Measurements from ENCODE around the gene USP2. TPM values are rescaled to one million over a fixed set of nuclear protein-coding genes. Genes with fewer than 3 reads are reported as not detected.

The USP2 gene
- total RNA-seq, 1 experiment from 2014 or later: 5.7 TPM

- Histone ChIP-seq H3K79me1 (ENCODE audit: insufficient read depth, low read depth, low read length, poor library complexity, severe bottlenecking) (no peaks in the 10 kb centered on the region), H4K91ac (ENCODE audit: insufficient read length, low read depth, low read length) (no peak overlapping the region), H3K23ac (ENCODE audit: insufficient read length, low read depth, low read length) (no peak overlapping the region), H4K8ac (replicated peaks; ENCODE audit: insufficient read length, low read depth, low read length) (no peak overlapping the region), H4K5ac (ENCODE audit: insufficient read length, low read depth, low read length) (no peak overlapping the region), H3K18ac (ENCODE audit: insufficient read length, low read depth, low read length) (no peak overlapping the region), H2AFZ (ENCODE audit: low read length) (no peak overlapping the region), H3K27ac (ENCODE audit: insufficient read length, low read depth, low read length) (no peak overlapping the region), H3K23me2 (ENCODE audit: insufficient read length, low read depth, low read length, poor library complexity, severe bottlenecking) (peaks cover 34% of the 10 kb centered on the region), H3K9me3 (ENCODE audit: control insufficient read depth, low read depth, low read length) (no peaks in the 10 kb centered on the region), H3K14ac (ENCODE audit: insufficient read depth, low read length) (no peak overlapping the region), H3K4ac (ENCODE audit: low read depth, low read length) (no peak overlapping the region), H3K79me2 (ENCODE audit: insufficient read depth, low read length) (no peaks in the 10 kb centered on the region), H3K9ac (ENCODE audit: extremely low read depth, insufficient read length, low read length) (no peak overlapping the region), H2BK5ac (ENCODE audit: insufficient read length, low read length) (no peak overlapping the region), H3K4me2 (ENCODE audit: insufficient read depth, insufficient read length, low read length) (no peak overlapping the region), H3K4me1 (ENCODE audit: insufficient read depth, low read length) (peaks cover 15% of the 10 kb centered on the region; the same call in 1 of the 2 replicates), H3T11ph (ENCODE audit: low read length) (no peak overlapping the region), H2BK15ac (ENCODE audit: low read depth, low read length) (no peak overlapping the region), H4K20me1 (ENCODE audit: control insufficient read depth, insufficient read depth, insufficient read length) (no peaks in the 10 kb centered on the region), H2BK120ac (ENCODE audit: low read depth, low read length, poor library complexity, severe bottlenecking) (no peak overlapping the region), H2BK12ac (ENCODE audit: insufficient read length, low read depth, low read length) (no peak overlapping the region), H3K56ac (ENCODE audit: insufficient read length, low read depth, low read length) (no peak overlapping the region), H2BK20ac (ENCODE audit: low read depth, low read length, poor library complexity, severe bottlenecking) (no peak overlapping the region), H3K27me3 (ENCODE audit: insufficient read depth, low read length) (peaks cover 9% of the 10 kb centered on the region; the same call in 1 of the 2 replicates), H2AK5ac (ENCODE audit: insufficient read length, low read length) (no peak overlapping the region)
- H3K36me3 Mint-ChIP-seq (ENCODE audit: insufficient read depth in 1 of 3, low read depth in 3 of 3): no peaks in the 10 kb centered on the region
- peak overlapping the region in 1 of 3 experiments; percentile 81; a peak in 1 of 7 replicates for H3K27ac Mint-ChIP-seq
- peaks cover 50 to 52% of the 10 kb centered on the region in 2 experiments for H3K4me1 Mint-ChIP-seq
- TF ChIP-seq CTCF (conservative IDR thresholded peaks at IDR 0.05): no peak
- no peaks in the 10 kb centered on the region; a peak in 1 of 5 replicates for H3K9me3 Mint-ChIP-seq
- peaks cover 30% of the 10 kb centered on the region for H3K27me3 Mint-ChIP-seq (ENCODE audit: low read depth)
- no CpG with 5 or more reads among the region's 11 CpGs for WGBS (ENCODE audit: extremely low coverage, insufficient read length, low lambda C conversion rate)
- H3K4me3 Mint-ChIP-seq: peak overlapping the region; percentile 18 to 54; a peak in 4 of 5 replicates
- no peak for DNase-seq
Measured at GRCh38 chr11:119319700-119320239, 61.7 kb downstream of the USP2 start.
